ENCODE data around the gene FAM199X.

GRCh38 chrX:104189837-104190236 lies 23.6 kb downstream of the FAM199X start:
- TF ChIP-seq EZH2 (IDR thresholded peaks at IDR 0.05; ENCODE audit: low read length, unreplicated experiment) (no peak), EZH2phosphoT487 (IDR thresholded peaks at IDR 0.05; ENCODE audit: borderline replicate concordance, low read length) (no peak)
- TF ChIP-seq, protein P1, sequence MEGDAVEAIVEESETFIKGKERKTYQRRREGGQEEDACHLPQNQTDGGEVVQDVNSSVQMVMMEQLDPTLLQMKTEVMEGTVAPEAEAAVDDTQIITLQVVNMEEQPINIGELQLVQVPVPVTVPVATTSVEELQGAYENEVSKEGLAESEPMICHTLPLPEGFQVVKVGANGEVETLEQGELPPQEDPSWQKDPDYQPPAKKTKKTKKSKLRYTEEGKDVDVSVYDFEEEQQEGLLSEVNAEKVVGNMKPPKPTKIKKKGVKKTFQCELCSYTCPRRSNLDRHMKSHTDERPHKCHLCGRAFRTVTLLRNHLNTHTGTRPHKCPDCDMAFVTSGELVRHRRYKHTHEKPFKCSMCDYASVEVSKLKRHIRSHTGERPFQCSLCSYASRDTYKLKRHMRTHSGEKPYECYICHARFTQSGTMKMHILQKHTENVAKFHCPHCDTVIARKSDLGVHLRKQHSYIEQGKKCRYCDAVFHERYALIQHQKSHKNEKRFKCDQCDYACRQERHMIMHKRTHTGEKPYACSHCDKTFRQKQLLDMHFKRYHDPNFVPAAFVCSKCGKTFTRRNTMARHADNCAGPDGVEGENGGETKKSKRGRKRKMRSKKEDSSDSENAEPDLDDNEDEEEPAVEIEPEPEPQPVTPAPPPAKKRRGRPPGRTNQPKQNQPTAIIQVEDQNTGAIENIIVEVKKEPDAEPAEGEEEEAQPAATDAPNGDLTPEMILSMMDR (conservative IDR thresholded peaks at IDR 0.05; ENCODE audit: low read depth, low read length), result no peak

Measured in PC-3 (cell line).